Measurements from ENCODE around the gene FUT6.
A peak's percentile ranks its signal among the peaks of the same experiment; 100 is the strongest.

FUT6 gene

DNA sequence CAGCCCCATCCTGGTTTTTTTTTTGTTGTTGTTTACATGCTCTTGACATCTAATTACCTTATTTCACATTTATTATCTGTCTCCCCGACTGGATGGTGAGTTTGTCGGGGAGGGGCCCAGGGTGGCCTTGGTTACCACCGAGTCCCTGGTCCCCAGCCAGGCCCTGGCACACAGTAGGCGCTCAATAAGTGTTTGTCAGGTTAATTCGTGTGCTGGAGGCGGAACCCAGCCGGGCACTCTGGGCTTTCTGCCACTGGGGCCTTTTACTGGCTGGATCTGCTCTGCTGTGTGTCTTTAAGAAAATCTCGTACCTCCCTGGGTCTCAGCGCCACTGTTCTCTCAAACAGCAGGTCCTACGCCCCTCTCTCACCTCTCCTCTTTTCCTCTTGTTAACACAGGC lies 30.0 kb downstream of the FUT6 start:
- Mint-ChIP-seq H3K4me1 (peaks cover 0 to 2% of the 10 kb centered on the region in 2 donors), H3K9me3 (peaks cover 0 to 2% of the 10 kb centered on the region in 2 donors), H3K36me3 (no peaks in the 10 kb centered on the region), H3K27me3 (peaks cover 2 to 7% of the 10 kb centered on the region in 2 donors), H3K4me3 (no peak overlapping the region), H3K27ac (no peak overlapping the region)
- DNase-seq = no peak
- no peak for ATAC-seq (replicated peaks)

DNA sequence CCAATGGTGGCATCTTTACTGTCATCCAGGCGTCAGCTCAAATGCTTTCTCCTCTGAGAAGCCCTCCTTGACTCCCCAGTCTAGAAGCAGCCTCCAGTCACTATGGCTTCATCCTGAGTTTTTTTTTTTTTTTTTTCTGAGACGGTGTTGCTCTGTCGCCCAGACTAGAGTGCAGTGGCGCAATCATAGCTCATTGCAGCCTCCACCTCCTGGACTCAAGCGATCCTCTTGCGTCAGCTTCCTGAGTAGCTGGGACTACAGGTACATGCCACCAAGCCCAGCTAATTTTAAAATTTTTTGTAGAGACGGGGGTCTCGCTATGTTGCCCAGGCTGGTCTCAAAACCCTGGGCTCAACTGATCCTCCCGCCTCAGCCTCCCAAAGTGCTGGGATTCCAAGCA lies 30.4 kb downstream of the FUT6 start:
- H3K36me3 Mint-ChIP-seq = peaks cover 0 to 2% of the 10 kb centered on the region in 2 donors
- no peak overlapping the region for H3K4me3 Mint-ChIP-seq
- no peak for ATAC-seq (replicated peaks)
- H3K9me3 Mint-ChIP-seq = peaks cover 0 to 1% of the 10 kb centered on the region in 2 donors
- no peak for DNase-seq
- peaks cover 3 to 7% of the 10 kb centered on the region in 2 donors for H3K4me1 Mint-ChIP-seq
- peaks cover 6 to 11% of the 10 kb centered on the region in 2 donors for H3K27me3 Mint-ChIP-seq
- H3K27ac Mint-ChIP-seq = no peak overlapping the region

DNA sequence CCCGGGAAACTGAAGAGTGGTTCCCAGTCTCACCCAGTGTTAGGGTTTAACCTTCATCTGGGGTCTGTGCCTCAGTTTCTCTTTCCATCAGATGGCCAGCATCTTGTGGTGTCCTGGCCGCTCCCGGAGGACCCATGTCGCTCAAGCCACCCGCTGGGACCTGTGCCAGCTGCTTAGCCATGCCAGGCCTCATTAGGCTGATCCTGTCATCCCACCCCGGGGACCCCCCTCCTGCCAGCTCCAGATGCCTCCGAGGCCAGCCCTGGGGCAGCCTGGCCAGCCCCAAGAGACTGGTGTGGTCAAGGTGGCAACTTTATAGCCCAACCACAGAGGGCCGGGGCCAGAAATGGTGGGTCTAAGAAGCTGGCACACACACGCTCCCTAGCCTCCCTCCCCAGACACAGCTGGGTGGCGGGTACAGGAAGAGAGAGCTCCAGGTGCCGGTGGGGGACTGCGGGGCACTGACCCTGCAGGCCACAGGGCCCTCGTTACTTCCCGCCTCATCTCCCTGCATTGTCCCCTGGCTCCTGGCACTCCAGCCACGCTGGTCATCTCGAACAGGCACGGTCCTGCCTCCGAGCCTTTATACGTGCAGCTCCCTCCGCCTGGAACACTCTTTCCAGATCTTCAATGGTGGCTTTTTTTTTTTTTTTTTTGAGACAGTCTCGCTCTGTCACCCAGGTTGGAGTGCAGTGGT lies 31.2 kb downstream of the FUT6 start:
- DNase-seq (no peak), ATAC-seq (replicated peaks) (no peak)
- Mint-ChIP-seq H3K27me3 (peaks cover 11 to 19% of the 10 kb centered on the region in 2 donors), H3K4me3 (no peak overlapping the region), H3K9me3 (no peaks in the 10 kb centered on the region), H3K27ac (no peak overlapping the region), H3K4me1 (peaks cover 7 to 14% of the 10 kb centered on the region in 2 donors), H3K36me3 (peaks cover 0 to 4% of the 10 kb centered on the region in 2 donors)

DNA sequence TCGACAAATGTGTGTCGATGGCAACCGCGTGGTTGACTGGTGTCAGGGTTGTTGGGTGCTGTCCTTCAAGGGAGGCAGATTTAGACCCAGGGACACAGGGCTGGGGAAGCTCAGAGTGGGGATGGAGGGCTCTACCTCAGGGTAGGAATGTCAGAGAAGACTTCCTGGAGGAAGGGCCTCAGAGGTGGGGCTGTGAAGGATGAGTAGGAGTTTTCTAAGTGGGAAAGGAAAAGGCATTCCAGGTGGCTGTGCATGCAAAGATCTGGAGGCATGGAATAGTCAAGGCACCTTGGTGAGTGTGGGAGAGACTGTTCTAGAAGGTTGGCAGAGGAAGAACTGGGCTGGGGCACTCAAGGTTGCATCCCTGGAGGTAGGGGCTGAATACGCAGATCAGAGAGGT lies 32.6 kb downstream of the FUT6 start:
- peaks cover 14 to 26% of the 10 kb centered on the region in 2 donors for H3K4me1 Mint-ChIP-seq
- no peaks in the 10 kb centered on the region for H3K9me3 Mint-ChIP-seq
- peaks cover 0 to 4% of the 10 kb centered on the region in 2 donors for H3K36me3 Mint-ChIP-seq
- DNase-seq = no peak
- H3K4me3 Mint-ChIP-seq = no peak overlapping the region
- peaks cover 20 to 33% of the 10 kb centered on the region in 2 donors for H3K27me3 Mint-ChIP-seq
- no peak for ATAC-seq (replicated peaks)
- H3K27ac Mint-ChIP-seq = peak overlapping the region; percentile 15

DNA sequence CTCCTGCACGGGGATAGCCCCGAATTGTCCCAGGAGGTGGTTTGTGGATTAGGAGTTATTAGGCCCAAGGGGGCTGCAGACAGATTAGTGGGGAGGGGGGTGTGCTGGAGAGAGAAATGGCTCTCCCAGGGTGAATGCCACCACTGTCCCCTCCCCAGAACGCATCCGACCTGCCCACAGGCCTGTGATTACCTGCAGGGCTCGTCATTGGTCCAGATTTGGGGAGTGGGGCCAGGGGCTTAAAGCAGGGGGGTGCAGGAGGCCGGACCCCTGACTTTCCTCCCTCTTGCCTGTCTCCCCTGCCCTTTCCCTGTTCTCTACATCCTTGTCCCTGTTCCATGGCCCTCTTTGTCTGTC lies 33.4 kb downstream of the FUT6 start:
- Mint-ChIP-seq H3K9me3 (no peaks in the 10 kb centered on the region), H3K27me3 (peaks cover 23 to 41% of the 10 kb centered on the region in 2 donors), H3K27ac (no peak overlapping the region), H3K36me3 (peaks cover 0 to 4% of the 10 kb centered on the region in 2 donors), H3K4me1 (peaks cover 16 to 29% of the 10 kb centered on the region in 2 donors), H3K4me3 (no peak overlapping the region)
- ATAC-seq (replicated peaks) = no peak
- DNase-seq = no peak

DNA sequence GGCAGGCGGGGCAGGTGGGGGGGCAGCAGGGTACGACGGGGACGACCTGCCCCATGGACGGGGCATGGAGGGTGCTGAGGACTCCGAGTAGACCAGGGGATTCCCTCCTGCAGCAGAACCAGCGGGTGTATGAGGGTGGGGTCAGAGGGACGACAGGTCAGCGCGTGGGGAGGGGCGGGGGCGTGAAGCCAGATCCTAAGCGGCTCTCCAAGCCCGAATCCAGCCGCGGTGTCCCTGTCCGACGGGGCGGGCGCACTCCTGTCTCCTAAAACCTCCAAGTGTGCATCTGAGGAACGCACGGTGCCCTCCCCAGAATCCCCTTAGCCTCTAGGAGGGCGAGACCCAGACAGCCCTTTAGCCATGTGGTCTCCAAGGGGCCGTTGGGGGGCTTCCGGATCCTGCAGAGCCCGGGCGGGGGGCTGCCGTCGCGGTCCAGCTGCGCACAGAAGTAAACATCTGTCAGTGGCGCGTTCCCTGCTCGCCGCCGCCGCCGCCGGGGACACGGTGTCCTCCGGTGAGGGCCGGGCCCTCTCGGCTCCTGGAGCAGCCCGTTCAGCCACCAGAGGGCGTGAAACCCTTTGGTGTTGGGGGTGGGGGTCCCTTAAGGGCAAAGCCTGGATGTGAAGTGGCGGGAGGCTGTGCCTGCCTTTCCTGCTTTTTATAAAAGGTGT lies 33.9 kb downstream of the FUT6 start:
- ATAC-seq (replicated peaks) (peak; percentile 31 to 37), DNase-seq (no peak)
- Mint-ChIP-seq H3K27me3 (peaks cover 26 to 46% of the 10 kb centered on the region in 2 donors), H3K36me3 (peaks cover 0 to 4% of the 10 kb centered on the region in 2 donors), H3K27ac (no peak overlapping the region), H3K9me3 (no peaks in the 10 kb centered on the region), H3K4me1 (peaks cover 16 to 29% of the 10 kb centered on the region in 2 donors), H3K4me3 (peak overlapping the region; percentile 25 to 37)

DNA sequence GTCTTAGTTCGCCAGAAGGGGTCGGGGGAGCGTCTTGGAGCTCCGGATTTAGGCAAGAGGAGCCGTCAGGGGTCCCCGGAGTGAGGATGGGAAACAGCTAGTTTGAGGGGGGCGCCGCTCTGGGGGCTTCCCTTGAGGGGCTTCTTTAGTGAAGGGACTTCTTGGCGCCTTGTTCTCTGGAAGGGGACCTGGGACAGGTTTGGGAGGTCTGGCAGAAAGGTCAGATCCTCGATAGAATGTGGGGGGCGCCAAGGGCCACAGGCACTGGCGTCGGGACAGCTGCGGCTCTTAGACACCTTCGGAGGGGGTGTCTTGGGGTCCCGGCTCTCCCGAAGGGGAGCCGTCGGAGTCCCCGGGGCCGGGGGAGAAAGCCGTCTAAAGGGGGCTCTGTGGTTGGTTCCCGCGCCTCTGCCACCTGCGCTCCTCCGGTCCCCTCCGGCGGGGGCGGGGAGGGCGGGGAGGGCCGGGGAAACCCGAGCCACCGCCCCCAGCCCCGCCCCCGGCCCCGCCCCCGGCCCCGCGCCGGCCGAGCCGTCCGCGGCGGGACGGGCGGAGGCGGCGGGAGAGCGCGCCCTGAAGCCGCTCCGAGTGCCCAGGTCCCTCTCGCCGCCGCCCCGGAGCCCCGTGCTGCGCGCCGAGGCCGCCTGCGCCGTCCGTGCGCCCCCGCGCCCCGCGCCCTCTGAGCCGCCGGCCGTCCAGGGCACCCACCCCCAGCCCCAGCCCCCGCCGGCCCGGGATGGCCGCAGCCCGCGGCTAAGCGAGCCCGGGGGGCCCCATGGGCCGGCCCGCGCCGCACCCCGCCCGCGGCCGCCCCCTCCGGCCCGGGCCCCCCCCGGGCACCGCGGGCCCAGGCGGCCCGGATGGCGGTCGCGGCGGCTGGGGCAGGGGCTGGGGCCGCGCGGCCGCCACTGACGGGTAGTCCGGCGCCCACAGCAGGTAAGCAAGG lies 34.7 kb downstream of the FUT6 start, which contains the start of gene NRTN:
TSS of gene NRTN (plus strand) at position 552 of the 946 bp plus-strand sequence. CDS start 19,099 bp downstream, outside the sequence.
- Mint-ChIP-seq H3K9me3 (no peaks in the 10 kb centered on the region), H3K4me3 (peak within 1 kb of the TSS; percentile 74 to 81), H3K4me1 (peaks cover 18 to 29% of the 10 kb centered on the region in 2 donors), H3K36me3 (peaks cover 0 to 4% of the 10 kb centered on the region in 2 donors), H3K27me3 (peaks cover 28 to 54% of the 10 kb centered on the region in 2 donors), H3K27ac (peak within 1 kb of the TSS; percentile 89)
- DNase-seq (no peak), ATAC-seq (replicated peaks) (peak; percentile 6 to 8)

DNA sequence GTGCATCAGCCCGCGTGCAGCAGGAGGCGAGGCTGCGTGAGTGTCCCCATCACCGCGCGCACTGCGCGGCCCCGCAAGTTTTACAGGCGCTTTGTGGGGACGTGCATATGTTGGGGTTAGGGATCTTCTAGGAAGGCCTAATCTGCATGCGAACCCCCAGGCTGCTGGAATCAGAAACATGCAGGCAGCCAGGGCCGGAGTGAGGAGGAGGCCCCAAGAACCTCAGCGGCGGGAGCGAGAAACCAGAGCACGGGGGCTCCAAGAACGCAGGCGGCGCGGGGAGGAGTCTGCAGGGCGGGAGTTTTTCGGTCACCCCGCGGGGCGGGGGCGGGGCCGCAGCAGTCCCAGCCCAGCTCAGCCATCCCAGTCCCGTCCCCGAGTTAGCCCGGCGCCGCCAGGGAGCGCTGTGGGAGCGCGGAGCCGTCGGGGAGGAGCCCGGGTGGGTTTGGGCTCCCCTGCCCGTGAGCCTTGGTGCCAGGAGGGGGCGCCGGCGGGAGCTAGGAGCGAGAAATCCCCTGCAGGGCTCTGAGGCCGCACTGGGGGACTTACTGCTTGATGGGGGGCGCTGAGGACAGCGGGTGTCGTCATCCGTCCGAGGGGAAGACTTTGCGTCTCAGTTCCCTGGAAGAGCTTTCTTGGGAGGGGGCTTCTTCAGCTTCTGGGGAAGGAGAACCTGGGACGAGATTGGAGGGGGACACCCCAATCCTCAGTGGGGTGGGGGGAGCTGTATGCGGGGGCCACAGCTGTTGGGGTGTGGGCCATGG lies 35.6 kb downstream of the FUT6 start:
- Mint-ChIP-seq H3K4me3 (peak overlapping the region; percentile 74 to 81), H3K9me3 (no peaks in the 10 kb centered on the region), H3K27me3 (peaks cover 36 to 58% of the 10 kb centered on the region in 2 donors), H3K36me3 (peaks cover 0 to 4% of the 10 kb centered on the region in 2 donors), H3K4me1 (peaks cover 18 to 29% of the 10 kb centered on the region in 2 donors), H3K27ac (peak overlapping the region; percentile 89)
- ATAC-seq (replicated peaks) (peak; percentile 94 to 96), DNase-seq (peak; percentile 88)

DNA sequence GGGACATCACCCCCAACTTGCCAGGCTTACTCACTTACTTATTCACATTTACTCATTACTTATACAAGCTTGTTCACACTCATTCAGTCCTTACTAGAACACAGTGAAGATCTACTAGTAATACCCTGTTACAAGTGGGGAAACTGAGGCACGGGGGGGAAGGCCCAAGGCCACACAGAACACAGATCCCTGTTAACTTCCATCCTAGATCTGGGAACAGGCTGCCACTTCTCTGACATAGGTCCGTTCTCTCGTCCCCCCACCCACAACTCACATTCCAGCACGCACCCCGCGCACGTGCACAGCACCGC lies 36.1 kb downstream of the FUT6 start:
- ATAC-seq (replicated peaks) (no peak), DNase-seq (no peak)
- Mint-ChIP-seq H3K27me3 (peaks cover 41 to 63% of the 10 kb centered on the region in 2 donors), H3K36me3 (peaks cover 0 to 4% of the 10 kb centered on the region in 2 donors), H3K9me3 (no peaks in the 10 kb centered on the region), H3K4me3 (peak overlapping the region; percentile 72 to 81), H3K27ac (peak overlapping the region; percentile 43), H3K4me1 (peaks cover 18 to 29% of the 10 kb centered on the region in 2 donors)

DNA sequence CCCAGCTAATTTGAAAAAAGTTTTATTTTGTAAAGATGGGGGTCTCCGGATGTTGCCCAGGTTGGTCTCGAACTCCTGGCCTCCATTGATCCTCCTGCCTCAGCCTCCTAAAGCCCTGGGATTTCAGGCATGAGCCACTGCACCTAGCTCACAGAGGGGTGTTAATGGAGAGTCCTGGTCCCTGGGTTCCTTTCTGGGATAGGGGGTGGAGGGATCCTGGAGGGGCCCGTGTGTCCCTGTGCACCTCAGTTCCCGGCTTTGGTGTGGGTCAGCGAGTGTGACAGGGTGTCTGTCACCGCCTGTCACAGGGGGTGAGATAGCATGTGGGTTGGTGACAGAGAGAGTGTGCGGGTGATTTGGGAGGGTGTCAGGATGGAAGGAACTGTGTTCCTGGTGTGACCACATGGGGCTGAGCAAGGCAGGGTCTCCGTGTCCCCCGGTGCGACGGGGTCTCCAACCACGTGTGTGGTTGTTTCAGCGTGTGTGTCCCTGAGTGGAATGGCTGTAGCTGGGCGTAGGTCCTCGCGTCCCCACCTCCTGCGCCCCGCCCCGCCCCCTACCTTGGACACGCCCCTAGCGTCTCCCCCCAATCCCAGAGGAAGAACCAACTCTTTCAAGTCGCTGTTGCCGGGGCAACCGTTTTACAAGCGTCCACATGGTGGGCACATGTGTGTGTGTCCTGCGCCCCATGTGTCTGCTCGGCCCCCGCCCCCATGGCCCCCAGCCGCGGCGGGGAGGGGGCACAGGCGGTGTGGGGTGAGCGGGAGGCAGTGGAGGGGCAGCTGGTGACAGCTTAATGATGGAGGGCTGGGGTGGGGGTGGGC lies 37.5 kb downstream of the FUT6 start:
- Mint-ChIP-seq H3K9me3 (no peaks in the 10 kb centered on the region), H3K27me3 (peaks cover 49 to 70% of the 10 kb centered on the region in 2 donors), H3K4me1 (peaks cover 18 to 29% of the 10 kb centered on the region in 2 donors), H3K27ac (no peak overlapping the region), H3K36me3 (peaks cover 0 to 4% of the 10 kb centered on the region in 2 donors), H3K4me3 (peak overlapping the region in 1 of 2 donors; percentile 59)
- DNase-seq (no peak), ATAC-seq (replicated peaks) (no peak)

DNA sequence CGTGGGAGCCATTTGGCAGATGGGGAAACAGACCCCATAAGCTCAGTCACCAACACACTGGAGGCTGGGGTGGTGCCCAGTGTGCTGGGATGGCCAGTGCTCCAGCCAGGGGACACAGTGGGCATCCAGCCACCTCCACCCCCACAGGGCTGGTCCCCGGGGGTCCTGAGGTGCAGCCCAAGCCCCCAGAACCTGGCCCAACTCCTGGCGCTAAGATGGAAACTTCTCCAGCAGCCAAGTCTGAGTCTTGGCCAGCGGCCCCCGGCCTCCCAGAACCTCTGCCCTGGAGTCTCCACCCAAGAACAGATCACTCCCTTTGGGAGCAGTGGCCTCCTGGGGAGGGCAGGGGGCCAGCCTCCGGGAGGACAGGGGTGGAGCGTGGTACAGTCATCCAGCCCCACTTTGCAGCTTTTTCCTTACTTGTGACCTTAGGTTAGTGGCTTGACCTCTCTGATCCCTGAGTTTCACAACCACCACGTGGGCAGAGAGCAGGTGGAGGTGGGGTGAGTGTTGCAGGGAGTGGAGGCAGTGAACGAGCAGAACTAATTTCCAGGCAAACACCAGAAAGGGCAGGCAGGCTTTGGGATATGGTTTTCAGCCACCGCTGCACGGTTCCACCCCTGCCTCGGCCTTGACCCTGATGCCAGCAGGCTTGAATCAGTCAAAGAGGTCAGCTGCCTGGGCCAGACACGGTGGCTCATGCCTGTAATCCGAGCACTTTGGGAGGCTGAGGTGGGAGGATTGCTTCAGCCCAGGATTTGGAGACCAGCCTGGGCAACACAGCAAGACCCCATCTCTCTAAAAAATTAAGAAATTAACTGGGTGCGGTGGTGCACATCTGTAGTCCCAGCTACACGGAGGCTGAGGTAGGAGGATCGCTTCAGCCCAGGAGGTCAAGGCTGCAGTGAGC lies 38.9 kb downstream of the FUT6 start:
- Mint-ChIP-seq H3K27me3 (peaks cover 54 to 70% of the 10 kb centered on the region in 2 donors), H3K4me3 (no peak overlapping the region), H3K27ac (no peak overlapping the region), H3K9me3 (no peaks in the 10 kb centered on the region), H3K4me1 (peaks cover 18 to 29% of the 10 kb centered on the region in 2 donors), H3K36me3 (peaks cover 0 to 4% of the 10 kb centered on the region in 2 donors)
- DNase-seq (no peak), ATAC-seq (replicated peaks) (no peak)

Measured in stimulated activated naive B cell treated with anti-CD40 and anti-IgM and Interleukin-4, amounts not matched to agents 10 μg/mL and 1 μg/mL and 100 μg/mL, for 72 hours (primary cell).